ENCODE results near the gene SLC25A10.
A peak's percentile ranks its signal among the peaks of the same experiment; 100 is the strongest.
"Not testable (repeated sequence)": the region's sequence is repeated elsewhere in the genome, so short reads cannot be mapped to it uniquely, and the experiment has no call there.

SLC25A10 gene, protein sequence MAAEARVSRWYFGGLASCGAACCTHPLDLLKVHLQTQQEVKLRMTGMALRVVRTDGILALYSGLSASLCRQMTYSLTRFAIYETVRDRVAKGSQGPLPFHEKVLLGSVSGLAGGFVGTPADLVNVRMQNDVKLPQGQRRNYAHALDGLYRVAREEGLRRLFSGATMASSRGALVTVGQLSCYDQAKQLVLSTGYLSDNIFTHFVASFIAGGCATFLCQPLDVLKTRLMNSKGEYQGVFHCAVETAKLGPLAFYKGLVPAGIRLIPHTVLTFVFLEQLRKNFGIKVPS

DNA sequence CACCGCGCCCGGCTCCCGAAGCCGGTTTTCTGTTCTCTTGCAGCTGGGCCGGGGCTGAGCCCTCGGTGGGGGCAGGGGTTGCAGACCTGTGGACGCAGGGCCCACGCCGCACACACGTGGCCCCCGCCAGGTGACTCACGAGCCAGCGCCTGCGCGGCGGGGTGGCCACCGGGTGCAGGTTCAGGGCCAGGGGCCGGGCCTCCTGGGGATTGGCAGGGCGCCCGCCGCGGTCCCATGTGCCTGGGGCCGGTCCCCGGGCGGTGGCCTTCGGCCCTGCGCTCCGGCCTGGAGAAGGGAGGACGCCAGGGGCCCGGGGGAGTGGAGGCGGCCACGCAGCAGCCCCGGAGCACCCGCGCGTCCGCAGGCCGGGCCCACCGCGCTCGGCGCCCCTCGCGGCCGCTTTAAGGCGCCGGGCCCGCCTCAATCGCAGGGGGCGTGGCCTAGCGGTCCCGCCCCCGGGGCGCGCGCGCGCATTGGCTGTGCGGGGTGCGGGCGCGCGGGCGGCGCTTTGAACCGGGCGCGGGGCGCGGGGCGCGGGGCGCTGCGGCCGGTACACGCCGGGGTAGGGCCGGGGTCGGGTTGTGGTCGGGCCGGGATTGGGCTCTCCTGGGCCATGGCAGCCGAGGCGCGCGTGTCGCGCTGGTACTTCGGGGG is at the start of gene SLC25A10:
TSS of gene SLC25A10 (plus strand) at position 471 of the 654 bp plus-strand sequence. CDS start at position 614, 143 bp downstream.
- Histone ChIP-seq H3K9me3 (ENCODE audit: low read length) (no peaks in the 10 kb centered on the region), H3K4me1 (ENCODE audit: insufficient read depth, low read length) (peaks cover 31% of the 10 kb centered on the region), H2AFZ (ENCODE audit: low read depth, low read length) (peak within 1 kb of the TSS; percentile 58), H3K27me3 (ENCODE audit: insufficient read depth, low read length) (no peaks in the 10 kb centered on the region), H3K36me3 (ENCODE audit: insufficient read depth, low read length) (peaks cover 17% of the 10 kb centered on the region), H3K4me3 (ENCODE audit: low read length) (peak within 1 kb of the TSS; percentile 63)

DNA sequence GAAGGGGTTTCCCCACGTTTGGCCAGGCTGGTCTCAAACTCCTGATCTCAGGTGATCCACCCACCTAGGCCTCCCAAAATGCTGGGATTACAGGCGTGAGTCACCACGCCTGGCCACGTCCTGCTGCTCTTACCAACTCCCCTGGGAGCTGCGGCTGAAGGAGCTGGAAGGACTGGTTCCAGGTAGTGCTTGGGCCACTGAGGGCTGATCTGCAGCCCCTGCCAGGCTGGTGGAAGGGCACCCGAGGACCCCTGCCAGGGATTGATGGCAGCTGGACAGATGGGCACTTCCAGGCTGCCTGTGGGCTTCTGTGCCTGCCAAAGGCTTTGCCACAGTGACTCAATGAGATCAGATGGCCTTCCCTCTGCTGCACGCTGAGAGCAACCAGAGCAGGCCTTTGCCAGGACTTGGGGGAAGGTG is 48.0 kb upstream of the SLC25A10 start:
- Histone ChIP-seq H3K27me3 (ENCODE audit: insufficient read depth, low read length) (no peaks in the 10 kb centered on the region), H3K4me3 (ENCODE audit: low read length) (no peak overlapping the region), H3K36me3 (ENCODE audit: insufficient read depth, low read length) (peaks cover 15% of the 10 kb centered on the region), H3K9me3 (ENCODE audit: low read length) (no peaks in the 10 kb centered on the region), H2AFZ (ENCODE audit: low read depth, low read length) (no peak overlapping the region), H3K4me1 (ENCODE audit: insufficient read depth, low read length) (peaks cover 16% of the 10 kb centered on the region)

DNA sequence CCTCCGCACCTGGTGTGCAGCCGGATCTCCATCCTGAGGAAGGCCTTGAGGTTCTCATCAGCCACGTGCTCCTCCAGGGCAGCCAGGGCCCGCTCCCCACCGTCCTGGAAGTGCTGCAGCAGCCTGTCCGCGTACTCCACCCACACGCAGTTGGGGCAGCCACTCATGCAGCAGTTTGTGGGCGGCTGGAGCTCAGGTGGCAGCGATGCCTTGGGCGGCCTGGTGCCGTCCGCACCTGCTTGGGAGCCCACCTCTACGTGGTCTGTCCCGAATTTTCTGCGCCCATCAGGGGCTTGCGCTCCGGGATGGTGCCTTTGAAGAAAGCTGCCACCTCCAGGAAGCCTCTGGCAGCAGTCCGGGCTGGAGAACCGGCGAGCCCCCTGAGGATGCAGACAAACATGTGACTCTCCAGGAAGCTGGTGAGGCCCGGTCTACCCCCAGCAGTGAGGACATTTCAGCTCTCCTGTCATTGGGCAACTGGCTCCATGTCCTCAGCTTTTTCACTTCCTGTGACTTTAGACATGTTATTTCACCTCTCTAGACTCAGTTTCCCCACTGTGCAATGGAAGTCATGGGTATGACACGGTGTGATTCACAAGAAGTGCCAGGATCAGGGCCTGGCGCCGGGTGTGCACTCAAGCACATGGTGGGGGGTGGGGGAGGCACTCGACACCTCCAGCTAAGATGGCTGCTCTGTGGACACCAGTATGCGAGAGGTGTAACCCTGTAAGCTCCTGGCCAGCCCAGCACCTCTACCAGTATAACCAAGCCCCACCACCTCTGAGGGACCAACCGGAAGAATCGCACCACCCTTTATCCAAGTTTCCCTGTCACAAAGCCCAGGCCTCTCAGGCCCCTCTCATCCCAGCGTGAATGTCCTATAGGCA is 46.6 kb upstream of the SLC25A10 start:
- peaks cover 16% of the 10 kb centered on the region for H3K4me1 ChIP-seq (ENCODE audit: insufficient read depth, low read length)
- peak overlapping the region; percentile 13 for H2AFZ ChIP-seq (ENCODE audit: low read depth, low read length)
- H3K27me3 ChIP-seq (ENCODE audit: insufficient read depth, low read length): no peaks in the 10 kb centered on the region
- peaks cover 29% of the 10 kb centered on the region for H3K36me3 ChIP-seq (ENCODE audit: insufficient read depth, low read length)
- H3K9me3 ChIP-seq (ENCODE audit: low read length): no peaks in the 10 kb centered on the region
- peak overlapping the region; percentile 92 for H3K4me3 ChIP-seq (ENCODE audit: low read length)

DNA sequence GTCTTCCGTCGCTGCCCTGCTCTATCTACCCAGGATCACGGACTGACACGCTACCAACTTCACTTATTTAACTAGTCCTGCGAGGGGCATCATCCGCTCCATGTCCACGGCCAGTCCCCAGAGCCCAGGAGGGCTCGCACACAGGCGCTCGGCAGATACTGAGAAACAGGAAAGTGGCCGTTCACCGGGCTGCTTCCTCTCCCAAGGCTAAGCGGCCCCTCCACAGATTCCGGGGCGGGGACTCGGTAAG is 46.1 kb upstream of the SLC25A10 start:
- Histone ChIP-seq H3K4me1 (ENCODE audit: insufficient read depth, low read length) (peaks cover 16% of the 10 kb centered on the region), H3K4me3 (ENCODE audit: low read length) (peak overlapping the region; percentile 92), H3K36me3 (ENCODE audit: insufficient read depth, low read length) (peaks cover 31% of the 10 kb centered on the region), H3K27me3 (ENCODE audit: insufficient read depth, low read length) (no peaks in the 10 kb centered on the region), H3K9me3 (ENCODE audit: low read length) (no peaks in the 10 kb centered on the region), H2AFZ (ENCODE audit: low read depth, low read length) (peak overlapping the region; percentile 13)

- peak within 1 kb of the TSS; percentile 13 for H2AFZ ChIP-seq (ENCODE audit: low read depth, low read length)
- H3K4me1 ChIP-seq (ENCODE audit: insufficient read depth, low read length): peaks cover 16% of the 10 kb centered on the region
- H3K9me3 ChIP-seq (ENCODE audit: low read length): no peaks in the 10 kb centered on the region
- no peaks in the 10 kb centered on the region for H3K27me3 ChIP-seq (ENCODE audit: insufficient read depth, low read length)
- peak within 1 kb of the TSS; percentile 92 for H3K4me3 ChIP-seq (ENCODE audit: low read length)
- peaks cover 37% of the 10 kb centered on the region for H3K36me3 ChIP-seq (ENCODE audit: insufficient read depth, low read length)
These were observed 45.5 kb upstream of the SLC25A10 start, which contains the start of the genes CCDC137 and OXLD1 for GRCh38 chr17:81666342-81667191. Gene CCDC137 (plus strand): TSS chr17:81666737. CDS start chr17:81666767, 30 bp downstream. Gene OXLD1 (minus strand): TSS chr17:81666605. CDS start chr17:81666577, 28 bp downstream.

- H3K36me3 ChIP-seq (ENCODE audit: insufficient read depth, low read length): peaks cover 49% of the 10 kb centered on the region
- H3K27me3 ChIP-seq (ENCODE audit: insufficient read depth, low read length): no peaks in the 10 kb centered on the region
- H2AFZ ChIP-seq (ENCODE audit: low read depth, low read length): no peak overlapping the region
- peaks cover 16% of the 10 kb centered on the region for H3K4me1 ChIP-seq (ENCODE audit: insufficient read depth, low read length)
- peak overlapping the region; percentile 12 for H3K4me3 ChIP-seq (ENCODE audit: low read length)
- no peaks in the 10 kb centered on the region for H3K9me3 ChIP-seq (ENCODE audit: low read length)
These were observed 44.3 kb upstream of the SLC25A10 start for GRCh38 chr17:81667754-81668153.

GRCh38 chr17:81672504-81672903 is 39.6 kb upstream of the SLC25A10 start:
- Histone ChIP-seq H2AFZ (ENCODE audit: low read depth, low read length) (no peak overlapping the region), H3K4me1 (ENCODE audit: insufficient read depth, low read length) (peaks cover 6% of the 10 kb centered on the region), H3K36me3 (ENCODE audit: insufficient read depth, low read length) (peaks cover 61% of the 10 kb centered on the region), H3K9me3 (ENCODE audit: low read length) (no peaks in the 10 kb centered on the region), H3K27me3 (ENCODE audit: insufficient read depth, low read length) (no peaks in the 10 kb centered on the region), H3K4me3 (ENCODE audit: low read length) (no peak overlapping the region)

DNA sequence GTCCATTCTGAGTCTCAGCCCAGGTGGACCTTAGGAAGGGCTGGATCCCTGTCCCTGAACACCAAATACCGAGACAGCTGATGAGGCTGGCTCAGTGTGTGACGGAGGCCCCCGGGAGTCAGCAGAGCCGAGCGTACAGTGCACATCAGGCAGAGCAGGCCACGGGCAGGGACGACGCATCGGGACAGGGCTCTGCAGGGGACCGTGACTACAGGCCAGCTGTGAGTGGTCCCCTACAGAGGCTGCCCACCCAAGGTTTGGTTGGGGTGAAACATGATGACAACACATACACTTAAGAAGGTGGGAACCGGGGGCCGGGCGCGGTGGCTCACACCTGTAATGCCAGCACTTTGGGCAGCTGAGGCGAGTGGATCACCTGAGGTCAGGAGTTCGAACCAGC is 39.1 kb upstream of the SLC25A10 start:
- Histone ChIP-seq H2AFZ (ENCODE audit: low read depth, low read length) (no peak overlapping the region), H3K4me1 (ENCODE audit: insufficient read depth, low read length) (peaks cover 2% of the 10 kb centered on the region), H3K9me3 (ENCODE audit: low read length) (no peaks in the 10 kb centered on the region), H3K36me3 (ENCODE audit: insufficient read depth, low read length) (peaks cover 57% of the 10 kb centered on the region), H3K4me3 (ENCODE audit: low read length) (no peak overlapping the region), H3K27me3 (ENCODE audit: insufficient read depth, low read length) (no peaks in the 10 kb centered on the region)

GRCh38 chr17:81673561-81674258 is 38.4 kb upstream of the SLC25A10 start:
- no peaks in the 10 kb centered on the region for H3K27me3 ChIP-seq (ENCODE audit: insufficient read depth, low read length)
- no peaks in the 10 kb centered on the region for H3K9me3 ChIP-seq (ENCODE audit: low read length)
- no peak overlapping the region for H2AFZ ChIP-seq (ENCODE audit: low read depth, low read length)
- peaks cover 50% of the 10 kb centered on the region for H3K36me3 ChIP-seq (ENCODE audit: insufficient read depth, low read length)
- no peak overlapping the region for H3K4me3 ChIP-seq (ENCODE audit: low read length)
- no peaks in the 10 kb centered on the region for H3K4me1 ChIP-seq (ENCODE audit: insufficient read depth, low read length)

- H3K36me3 ChIP-seq (ENCODE audit: insufficient read depth, low read length): peaks cover 34% of the 10 kb centered on the region
- H2AFZ ChIP-seq (ENCODE audit: low read depth, low read length); H3K27me3 ChIP-seq (ENCODE audit: insufficient read depth, low read length); H3K4me3 ChIP-seq (ENCODE audit: low read length); H3K4me1 ChIP-seq (ENCODE audit: insufficient read depth, low read length); H3K9me3 ChIP-seq (ENCODE audit: low read length): not testable (repeated sequence)
These were observed 36.4 kb upstream of the SLC25A10 start for GRCh38 chr17:81675515-81676221.

- Histone ChIP-seq H3K9me3 (ENCODE audit: low read length) (no peaks in the 10 kb centered on the region), H3K36me3 (ENCODE audit: insufficient read depth, low read length) (peaks cover 28% of the 10 kb centered on the region), H3K27me3 (ENCODE audit: insufficient read depth, low read length) (no peaks in the 10 kb centered on the region), H2AFZ (ENCODE audit: low read depth, low read length) (no peak overlapping the region), H3K4me3 (ENCODE audit: low read length) (no peak overlapping the region), H3K4me1 (ENCODE audit: insufficient read depth, low read length) (no peaks in the 10 kb centered on the region)
These were observed 35.2 kb upstream of the SLC25A10 start for GRCh38 chr17:81676906-81677305.
